Measurements from ENCODE around the gene PCED1B. TPM values are rescaled to one million over a fixed set of nuclear protein-coding genes. Genes with fewer than 3 reads are reported as not detected.

PCED1B gene
- total RNA-seq, 1 donor from 2014 or later = 3.1 TPM

GRCh38 chr12:47190905-47191304, 111.5 kb downstream of the PCED1B start:
- Histone ChIP-seq H3K36me3 (no peaks in the 10 kb centered on the region), H3K4me3 (no peak overlapping the region), H3F3A (ENCODE audit: low read depth) (no peaks in the 10 kb centered on the region), H3K27me3 (no peaks in the 10 kb centered on the region), H3K4me1 (peaks cover 20% of the 10 kb centered on the region), H2AFZ (replicated peaks) (no peak overlapping the region), H3K79me2 (ENCODE audit: low read depth) (no peaks in the 10 kb centered on the region), H3K9me3 (ENCODE audit: low read depth) (no peaks in the 10 kb centered on the region), H3K27ac (no peak overlapping the region), H3K9ac (no peak overlapping the region), H3K4me2 (no peak overlapping the region), H4K20me1 (ENCODE audit: low read depth) (no peaks in the 10 kb centered on the region)
- Mint-ChIP-seq H3K4me1 (peaks cover 30% of the 10 kb centered on the region), H3K27me3 (ENCODE audit: insufficient read depth, low read depth) (no peaks in the 10 kb centered on the region), H3K9me3 (no peaks in the 10 kb centered on the region), H3K36me3 (no peaks in the 10 kb centered on the region), H3K27ac (no peak overlapping the region), H3K4me3 (no peak overlapping the region)
- TF ChIP-seq EZH2 (IDR thresholded peaks at IDR 0.05) = no peak
- TF ChIP-seq, protein P1, sequence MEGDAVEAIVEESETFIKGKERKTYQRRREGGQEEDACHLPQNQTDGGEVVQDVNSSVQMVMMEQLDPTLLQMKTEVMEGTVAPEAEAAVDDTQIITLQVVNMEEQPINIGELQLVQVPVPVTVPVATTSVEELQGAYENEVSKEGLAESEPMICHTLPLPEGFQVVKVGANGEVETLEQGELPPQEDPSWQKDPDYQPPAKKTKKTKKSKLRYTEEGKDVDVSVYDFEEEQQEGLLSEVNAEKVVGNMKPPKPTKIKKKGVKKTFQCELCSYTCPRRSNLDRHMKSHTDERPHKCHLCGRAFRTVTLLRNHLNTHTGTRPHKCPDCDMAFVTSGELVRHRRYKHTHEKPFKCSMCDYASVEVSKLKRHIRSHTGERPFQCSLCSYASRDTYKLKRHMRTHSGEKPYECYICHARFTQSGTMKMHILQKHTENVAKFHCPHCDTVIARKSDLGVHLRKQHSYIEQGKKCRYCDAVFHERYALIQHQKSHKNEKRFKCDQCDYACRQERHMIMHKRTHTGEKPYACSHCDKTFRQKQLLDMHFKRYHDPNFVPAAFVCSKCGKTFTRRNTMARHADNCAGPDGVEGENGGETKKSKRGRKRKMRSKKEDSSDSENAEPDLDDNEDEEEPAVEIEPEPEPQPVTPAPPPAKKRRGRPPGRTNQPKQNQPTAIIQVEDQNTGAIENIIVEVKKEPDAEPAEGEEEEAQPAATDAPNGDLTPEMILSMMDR (IDR thresholded peaks at IDR 0.05) = no peak
- TF ChIP-seq EZH2phosphoT487 (IDR thresholded peaks at IDR 0.05) = no peak
- no peak for DNase-seq (ENCODE audit: low spot score)

- Histone ChIP-seq H3K9ac (no peak overlapping the region), H3F3A (ENCODE audit: low read depth) (no peaks in the 10 kb centered on the region), H3K4me3 (no peak overlapping the region), H2AFZ (replicated peaks) (no peak overlapping the region), H3K79me2 (ENCODE audit: low read depth) (no peaks in the 10 kb centered on the region), H4K20me1 (ENCODE audit: low read depth) (no peaks in the 10 kb centered on the region), H3K4me1 (peaks cover 20% of the 10 kb centered on the region), H3K27ac (no peak overlapping the region), H3K9me3 (ENCODE audit: low read depth) (no peaks in the 10 kb centered on the region), H3K4me2 (no peak overlapping the region), H3K36me3 (no peaks in the 10 kb centered on the region), H3K27me3 (no peaks in the 10 kb centered on the region)
- Mint-ChIP-seq H3K36me3 (no peaks in the 10 kb centered on the region), H3K9me3 (no peaks in the 10 kb centered on the region), H3K4me1 (peaks cover 30% of the 10 kb centered on the region), H3K27ac (no peak overlapping the region), H3K27me3 (ENCODE audit: insufficient read depth, low read depth) (no peaks in the 10 kb centered on the region), H3K4me3 (no peak overlapping the region)
- DNase-seq (ENCODE audit: low spot score) = no peak
- TF ChIP-seq EZH2phosphoT487 (IDR thresholded peaks at IDR 0.05) (no peak), EZH2 (IDR thresholded peaks at IDR 0.05) (no peak)
- TF ChIP-seq, protein P1 (IDR thresholded peaks at IDR 0.05) = no peak
Measured at GRCh38 chr12:47192051-47192450, 112.6 kb downstream of the PCED1B start.

- Histone ChIP-seq H4K20me1 (ENCODE audit: low read depth) (no peaks in the 10 kb centered on the region), H2AFZ (replicated peaks) (no peak overlapping the region), H3K4me2 (peak overlapping the region; percentile 20), H3K4me1 (peaks cover 20% of the 10 kb centered on the region), H3F3A (ENCODE audit: low read depth) (no peaks in the 10 kb centered on the region), H3K27me3 (no peaks in the 10 kb centered on the region), H3K36me3 (no peaks in the 10 kb centered on the region), H3K27ac (no peak overlapping the region), H3K4me3 (no peak overlapping the region), H3K9me3 (ENCODE audit: low read depth) (no peaks in the 10 kb centered on the region), H3K9ac (no peak overlapping the region), H3K79me2 (ENCODE audit: low read depth) (no peaks in the 10 kb centered on the region)
- DNase-seq (ENCODE audit: low spot score) = no peak
- TF ChIP-seq EZH2phosphoT487 (IDR thresholded peaks at IDR 0.05) = no peak
- Mint-ChIP-seq H3K4me1 (peaks cover 30% of the 10 kb centered on the region), H3K27ac (no peak overlapping the region), H3K36me3 (no peaks in the 10 kb centered on the region), H3K27me3 (ENCODE audit: insufficient read depth, low read depth) (no peaks in the 10 kb centered on the region), H3K9me3 (no peaks in the 10 kb centered on the region), H3K4me3 (no peak overlapping the region)
Measured at GRCh38 chr12:47193066-47193465, 113.6 kb downstream of the PCED1B start.

DNA sequence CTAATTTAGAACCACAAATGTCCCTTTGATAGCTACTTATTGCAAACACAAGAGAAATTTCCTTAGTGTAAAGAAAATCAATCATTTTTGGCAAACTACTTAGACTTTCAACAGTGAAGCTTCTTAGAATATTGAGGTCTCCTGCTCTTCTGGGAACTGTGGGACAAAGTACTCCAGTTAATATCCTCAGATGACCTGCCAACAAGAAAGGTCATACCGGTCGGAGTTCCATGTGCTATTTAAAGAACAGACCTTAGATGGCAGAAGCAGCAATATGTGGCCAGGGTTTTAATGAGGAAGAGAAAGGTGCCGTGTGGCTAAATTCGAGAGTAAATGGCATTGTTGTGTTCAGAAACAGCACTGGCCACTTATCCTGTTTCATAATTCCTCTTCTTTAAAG, 115.1 kb downstream of the PCED1B start:
- H3K4me1 Mint-ChIP-seq = peaks cover 29% of the 10 kb centered on the region
- Histone ChIP-seq H3K4me3 (no peak overlapping the region), H3K36me3 (no peaks in the 10 kb centered on the region), H2AFZ (replicated peaks) (no peak overlapping the region), H3K79me2 (ENCODE audit: low read depth) (no peaks in the 10 kb centered on the region), H3K4me1 (peaks cover 20% of the 10 kb centered on the region), H3K27me3 (no peaks in the 10 kb centered on the region), H3F3A (ENCODE audit: low read depth) (no peaks in the 10 kb centered on the region), H3K4me2 (peak overlapping the region; percentile 20), H3K27ac (no peak overlapping the region), H3K9ac (no peak overlapping the region), H4K20me1 (ENCODE audit: low read depth) (no peaks in the 10 kb centered on the region), H3K9me3 (ENCODE audit: low read depth) (no peaks in the 10 kb centered on the region)
- no peak for DNase-seq (ENCODE audit: low spot score)
- TF ChIP-seq, protein P1 (IDR thresholded peaks at IDR 0.05) = no peak
- TF ChIP-seq EZH2phosphoT487 (IDR thresholded peaks at IDR 0.05) = no peak
- TF ChIP-seq EZH2 (IDR thresholded peaks at IDR 0.05) = no peak
- H3K36me3 Mint-ChIP-seq = no peaks in the 10 kb centered on the region
- no peaks in the 10 kb centered on the region for H3K27me3 Mint-ChIP-seq (ENCODE audit: insufficient read depth, low read depth)
- H3K27ac Mint-ChIP-seq = no peak overlapping the region
- no peak overlapping the region for H3K4me3 Mint-ChIP-seq
- no peaks in the 10 kb centered on the region for H3K9me3 Mint-ChIP-seq

Measured in neural progenitor cell (in vitro differentiated cells).